Epithelial cell of esophagus (primary cell): ENCODE results near the gene BYSL.
A peak's percentile ranks its signal among the peaks of the same experiment; 100 is the strongest.

Source experiments
- DNase-seq: peaks from one replicate; pipeline ENCODE4 v3.0.0; 2010; ENCODE audit warnings: low read depth
- H3K4me3 ChIP-seq: 2 replicates; pipeline ENCODE4 v1.5.1; 2011; ENCODE audit warnings: mild to moderate bottlenecking, low read length, control low read depth
- TF ChIP-seq, protein P1 (sequence below): IDR thresholded peaks from 2 replicates; pipeline ENCODE4 v1.5.1; 2011; ENCODE audit warnings: low read depth, mild to moderate bottlenecking, low read length, control low read depth, inconsistent platforms; ENCODE audit not compliant: insufficient read depth; ENCODE audit errors: missing control alignments

Gene BYSL

GRCh38 chr6:41914869-41915530, 6.3 kb upstream of the BYSL start:
- H3K4me3 ChIP-seq, result no peak overlapping the region
- no peak for DNase-seq
- TF ChIP-seq, protein P1, sequence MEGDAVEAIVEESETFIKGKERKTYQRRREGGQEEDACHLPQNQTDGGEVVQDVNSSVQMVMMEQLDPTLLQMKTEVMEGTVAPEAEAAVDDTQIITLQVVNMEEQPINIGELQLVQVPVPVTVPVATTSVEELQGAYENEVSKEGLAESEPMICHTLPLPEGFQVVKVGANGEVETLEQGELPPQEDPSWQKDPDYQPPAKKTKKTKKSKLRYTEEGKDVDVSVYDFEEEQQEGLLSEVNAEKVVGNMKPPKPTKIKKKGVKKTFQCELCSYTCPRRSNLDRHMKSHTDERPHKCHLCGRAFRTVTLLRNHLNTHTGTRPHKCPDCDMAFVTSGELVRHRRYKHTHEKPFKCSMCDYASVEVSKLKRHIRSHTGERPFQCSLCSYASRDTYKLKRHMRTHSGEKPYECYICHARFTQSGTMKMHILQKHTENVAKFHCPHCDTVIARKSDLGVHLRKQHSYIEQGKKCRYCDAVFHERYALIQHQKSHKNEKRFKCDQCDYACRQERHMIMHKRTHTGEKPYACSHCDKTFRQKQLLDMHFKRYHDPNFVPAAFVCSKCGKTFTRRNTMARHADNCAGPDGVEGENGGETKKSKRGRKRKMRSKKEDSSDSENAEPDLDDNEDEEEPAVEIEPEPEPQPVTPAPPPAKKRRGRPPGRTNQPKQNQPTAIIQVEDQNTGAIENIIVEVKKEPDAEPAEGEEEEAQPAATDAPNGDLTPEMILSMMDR, result no peak

GRCh38 chr6:41917528-41917927, 3.8 kb upstream of the BYSL start:
- peak; percentile 89 for DNase-seq
- no peak overlapping the region for H3K4me3 ChIP-seq
- TF ChIP-seq, protein P1, result no peak

DNA sequence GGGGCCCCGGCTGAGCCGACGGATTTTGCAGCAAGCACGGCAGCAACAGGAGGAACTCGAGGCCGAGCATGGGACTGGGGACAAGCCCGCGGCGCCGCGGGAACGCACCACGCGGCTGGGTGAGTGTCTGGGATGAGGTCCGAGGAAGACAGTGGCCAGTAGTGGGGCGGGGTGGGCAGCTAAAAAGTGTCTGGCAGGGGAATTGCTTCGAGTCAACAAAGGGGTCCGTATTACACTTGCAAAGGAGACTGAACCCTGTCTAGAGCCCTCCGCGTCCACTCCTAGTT, 356 bp downstream of the BYSL start:
- H3K4me3 ChIP-seq, result peak overlapping the region; percentile 97
- peak; percentile 24 for DNase-seq
- TF ChIP-seq, protein P1, result no peak

DNA sequence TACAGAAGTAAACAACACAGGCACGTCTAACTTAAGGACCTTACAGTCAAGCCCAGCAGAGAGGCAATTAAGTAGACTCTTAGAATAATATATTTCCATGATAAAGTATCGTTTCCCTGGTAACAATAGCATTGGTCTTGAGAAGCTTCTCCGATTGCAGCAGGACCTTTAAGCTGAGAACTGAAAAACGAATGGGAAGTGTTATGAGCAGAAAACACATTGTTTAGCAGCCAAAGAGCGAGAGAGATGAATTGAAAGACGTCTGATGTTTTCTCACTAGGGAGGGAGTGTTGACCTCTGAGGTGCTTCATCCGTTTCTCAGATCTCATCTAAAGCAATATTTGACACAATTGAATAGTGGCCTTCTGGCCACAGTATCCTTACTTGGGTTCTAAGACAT, 855 bp downstream of the BYSL start:
- TF ChIP-seq, protein P1, result no peak
- DNase-seq, result no peak
- H3K4me3 ChIP-seq, result peak overlapping the region; percentile 97

DNA sequence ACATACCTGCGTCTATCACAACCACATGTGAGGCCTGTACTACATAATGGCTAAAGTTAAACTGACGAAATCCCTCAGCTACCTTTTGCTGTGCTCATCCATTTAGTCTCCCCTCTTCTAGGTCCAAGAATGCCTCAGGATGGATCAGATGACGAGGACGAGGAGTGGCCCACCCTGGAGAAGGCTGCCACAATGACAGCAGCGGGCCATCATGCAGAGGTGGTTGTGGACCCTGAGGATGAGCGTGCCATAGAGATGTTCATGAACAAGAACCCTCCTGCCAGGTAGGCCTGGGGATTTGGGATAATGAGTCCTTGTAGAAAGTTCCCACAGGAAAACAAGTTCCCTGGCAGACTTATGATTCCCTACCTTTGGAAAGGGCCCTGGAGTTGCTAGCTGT, 6.0 kb downstream of the BYSL start:
- no peak overlapping the region for H3K4me3 ChIP-seq
- DNase-seq, result no peak
- TF ChIP-seq, protein P1, result no peak

GRCh38 chr6:41929924-41930323, 8.6 kb downstream of the BYSL start:
- DNase-seq, result no peak
- TF ChIP-seq, protein P1, result no peak

DNA sequence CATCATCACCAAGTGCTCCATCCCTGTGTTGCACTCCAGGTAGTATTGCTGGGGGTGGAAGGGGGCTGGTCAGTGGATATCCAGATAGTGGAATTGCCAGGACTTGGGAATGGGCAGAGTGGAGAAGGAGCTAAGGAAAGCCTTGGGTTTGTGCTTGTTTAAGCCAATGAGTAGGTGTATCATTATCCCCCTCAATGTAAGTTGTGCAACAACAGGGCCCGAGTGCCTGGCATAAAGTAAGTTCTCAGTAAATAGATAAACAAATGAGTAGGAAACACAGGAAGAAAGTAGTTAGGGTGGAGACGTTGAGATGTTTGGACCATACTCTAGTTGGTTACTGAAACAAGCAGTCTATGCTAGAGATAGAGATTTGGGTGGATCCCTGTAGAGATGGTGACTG, 10.5 kb downstream of the BYSL start:
- no peak overlapping the region for H3K4me3 ChIP-seq
- TF ChIP-seq, protein P1, result no peak
- no peak for DNase-seq

More at GRCh38 chr6:41929924-41930323, 8.6 kb downstream of the BYSL start:
- no peak overlapping the region for H3K4me3 ChIP-seq
